NCI-H774 (cell line): Measurements from ENCODE around the gene DCTPP1.

Experiments
- DNase-seq: peaks from one replicate; lab custom pipeline; 2025; lab: John Stamatoyannopoulos, UW

DCTPP1 gene

GRCh38 chr16:30447512-30448226 is 17.8 kb upstream of the DCTPP1 start:
- DNase-seq = no peak

- no peak for DNase-seq
These were observed 16.4 kb upstream of the DCTPP1 start for GRCh38 chr16:30446203-30446595.

DNA sequence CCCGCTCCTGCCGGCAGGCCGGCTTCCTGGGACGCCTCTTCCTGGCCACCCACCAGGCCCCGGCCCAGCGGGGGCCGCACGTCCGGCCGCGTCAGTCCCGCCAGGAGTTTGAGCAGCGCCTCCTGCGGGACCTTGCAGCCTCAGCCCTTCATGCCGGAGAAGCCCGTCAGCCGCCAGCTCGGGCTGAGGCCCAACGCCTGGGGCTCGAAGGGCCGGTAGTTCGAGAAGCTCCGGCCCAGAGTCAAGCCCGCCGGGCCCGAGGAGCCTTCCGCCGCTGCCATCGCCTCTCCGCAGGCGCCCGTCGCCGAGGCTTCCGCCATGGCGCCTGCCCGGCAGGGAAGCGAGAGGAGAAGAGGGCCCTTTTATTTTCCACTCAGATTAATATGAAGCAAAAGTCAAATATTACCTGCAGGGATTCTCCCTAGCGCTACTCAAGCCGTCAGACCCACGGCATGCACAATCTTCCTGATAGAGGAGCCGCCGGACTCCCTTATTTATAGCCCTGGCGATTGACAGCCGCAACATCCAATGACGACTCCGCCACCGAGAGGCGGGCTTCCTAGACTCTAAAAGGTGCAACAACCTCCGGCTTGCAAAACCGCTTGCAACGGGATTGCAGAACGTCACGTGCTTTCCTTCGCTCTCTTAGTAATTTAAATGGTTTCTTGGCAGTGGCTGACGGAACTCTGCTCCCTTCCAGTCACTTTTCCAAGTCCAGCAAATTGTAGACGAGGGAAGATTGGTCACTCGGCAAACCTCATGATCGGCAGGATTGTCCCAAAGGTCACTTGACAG is 15.8 kb upstream of the DCTPP1 start, which contains the start of gene SEPHS2:
SEPHS2 (minus strand) TSS at position 467 of the 795 bp plus-strand sequence; CDS start at position 320, 147 bp downstream.
- DNase-seq = peak; percentile 93

- DNase-seq = no peak
These were observed 15.2 kb upstream of the DCTPP1 start for GRCh38 chr16:30445149-30445407.

GRCh38 chr16:30444231-30445148 is 14.7 kb upstream of the DCTPP1 start:
- no peak for DNase-seq

- DNase-seq = no peak
These were observed 13.8 kb upstream of the DCTPP1 start for GRCh38 chr16:30443631-30444030.

DNA sequence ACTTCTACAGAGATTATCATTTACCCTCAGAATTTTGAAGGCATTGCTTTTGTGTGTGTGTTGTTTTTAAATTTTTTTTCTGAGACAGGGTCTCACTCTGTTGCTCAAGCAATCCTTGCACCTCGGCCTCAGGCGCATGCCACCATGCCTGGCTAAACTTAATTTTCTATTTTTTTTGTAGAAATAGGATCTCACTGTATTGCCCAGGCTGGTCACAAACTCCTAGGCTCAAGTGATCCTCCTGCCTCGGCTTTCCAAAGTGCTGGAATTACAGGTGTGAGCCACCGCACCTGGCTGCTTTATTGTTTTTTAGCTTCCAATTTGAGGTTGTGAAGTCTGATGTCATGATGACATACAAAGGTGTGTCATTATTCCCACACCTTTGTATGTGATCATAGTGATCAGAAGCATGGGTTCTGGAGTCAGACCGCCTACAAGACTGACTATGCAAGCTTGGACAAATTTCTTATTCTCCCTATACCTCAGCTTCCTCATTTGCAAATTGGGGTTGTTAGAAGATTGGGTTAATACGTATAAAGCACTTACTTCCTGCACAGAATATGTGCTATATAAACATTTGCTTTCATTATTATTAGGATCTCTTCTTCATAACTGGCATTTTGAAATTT is 10.0 kb upstream of the DCTPP1 start:
- DNase-seq = no peak

- no peak for DNase-seq
These were observed 9.0 kb upstream of the DCTPP1 start for GRCh38 chr16:30438835-30439234.

- DNase-seq = peak; percentile 78
These were observed 7.7 kb upstream of the DCTPP1 start for GRCh38 chr16:30437511-30438046.

DNA sequence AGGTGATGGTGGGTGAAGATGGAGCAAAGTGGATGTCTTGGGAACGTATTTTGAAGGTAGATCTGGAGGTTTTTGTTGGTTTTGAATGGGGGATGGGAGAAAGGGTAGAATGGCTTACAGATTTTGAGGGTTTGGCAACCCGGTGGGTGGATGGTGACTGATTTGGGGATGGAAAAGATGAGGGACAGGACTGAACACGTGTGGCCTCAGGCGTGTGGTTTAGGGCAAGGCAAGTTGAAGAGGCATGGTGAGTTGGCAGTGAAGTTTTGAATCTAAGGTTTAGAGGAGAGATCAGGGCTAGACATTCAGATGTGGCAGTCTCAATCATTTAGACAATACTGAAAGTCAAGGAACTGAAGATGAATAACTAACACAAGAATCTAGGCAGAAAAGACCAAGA is 5.0 kb upstream of the DCTPP1 start:
- DNase-seq = no peak

DNA sequence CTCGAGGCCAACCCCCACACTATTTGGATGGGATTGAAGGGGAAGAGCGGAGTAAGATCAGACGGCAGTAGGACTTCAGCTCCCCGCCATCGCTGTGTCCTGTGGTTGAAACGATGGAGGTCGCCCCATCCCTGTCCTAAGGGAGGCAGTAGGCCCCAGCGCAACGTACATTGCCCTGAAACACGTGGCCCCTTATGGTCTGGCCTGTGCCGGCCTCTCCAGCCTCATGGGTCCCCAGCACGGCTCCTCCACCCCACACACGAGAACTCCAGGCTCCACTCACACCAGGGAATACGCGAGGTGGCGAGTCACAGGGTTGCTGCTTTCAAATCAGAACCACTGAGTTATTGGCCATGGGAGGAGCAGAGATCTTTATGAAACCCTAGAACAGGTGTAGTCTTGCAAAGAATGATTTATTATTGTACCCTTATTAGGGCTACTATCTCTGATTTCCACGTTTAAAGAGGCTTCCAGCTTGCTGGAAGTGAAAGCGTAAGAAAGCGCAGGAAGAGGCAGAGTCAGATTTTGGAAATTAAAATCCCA is 669 bp upstream of the DCTPP1 start:
- DNase-seq = no peak

GRCh38 chr16:30429418-30429677 is 482 bp downstream of the DCTPP1 start:
- DNase-seq = no peak

DNA sequence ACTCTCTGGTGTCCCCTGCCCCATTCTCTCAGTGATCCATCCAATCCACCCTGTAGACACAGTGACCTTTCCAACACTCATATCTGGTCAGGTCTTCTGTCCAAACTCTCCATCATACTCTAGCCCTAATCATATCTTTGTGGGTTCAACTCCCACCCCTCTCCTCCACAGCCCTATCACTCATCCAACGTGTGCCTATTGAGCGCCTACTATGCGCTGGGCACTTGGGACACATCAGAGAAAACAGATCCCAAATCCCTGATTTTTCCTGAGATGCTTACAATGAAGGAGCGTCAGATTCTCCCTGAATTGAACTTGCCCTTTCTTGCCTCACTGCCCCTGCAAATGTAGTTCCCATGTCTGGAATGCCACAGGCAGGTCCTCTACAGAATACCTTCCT is 1.8 kb downstream of the DCTPP1 start:
- no peak for DNase-seq

DNA sequence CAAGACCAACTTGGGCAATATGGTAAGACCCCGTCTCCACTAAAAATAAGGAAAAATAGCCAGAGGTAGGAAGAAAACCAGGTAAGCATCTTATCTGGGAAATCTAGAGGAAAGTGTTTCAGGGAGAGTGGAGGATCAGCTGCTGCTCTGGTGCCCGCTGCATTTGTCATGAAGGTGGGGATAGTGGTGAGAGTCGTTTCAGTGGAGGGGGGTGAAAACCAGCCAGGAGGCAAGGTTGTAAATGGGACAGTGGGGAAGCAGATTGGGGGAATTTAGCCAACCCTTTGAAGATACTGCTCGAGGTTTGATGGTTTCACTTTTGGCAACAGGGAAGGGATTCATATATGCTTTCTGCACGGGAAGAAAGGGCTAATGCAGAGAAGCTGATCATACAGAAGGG is 8.8 kb downstream of the DCTPP1 start:
- DNase-seq = no peak

GRCh38 chr16:30418350-30419181 is 11.3 kb downstream of the DCTPP1 start:
- DNase-seq = no peak

DNA sequence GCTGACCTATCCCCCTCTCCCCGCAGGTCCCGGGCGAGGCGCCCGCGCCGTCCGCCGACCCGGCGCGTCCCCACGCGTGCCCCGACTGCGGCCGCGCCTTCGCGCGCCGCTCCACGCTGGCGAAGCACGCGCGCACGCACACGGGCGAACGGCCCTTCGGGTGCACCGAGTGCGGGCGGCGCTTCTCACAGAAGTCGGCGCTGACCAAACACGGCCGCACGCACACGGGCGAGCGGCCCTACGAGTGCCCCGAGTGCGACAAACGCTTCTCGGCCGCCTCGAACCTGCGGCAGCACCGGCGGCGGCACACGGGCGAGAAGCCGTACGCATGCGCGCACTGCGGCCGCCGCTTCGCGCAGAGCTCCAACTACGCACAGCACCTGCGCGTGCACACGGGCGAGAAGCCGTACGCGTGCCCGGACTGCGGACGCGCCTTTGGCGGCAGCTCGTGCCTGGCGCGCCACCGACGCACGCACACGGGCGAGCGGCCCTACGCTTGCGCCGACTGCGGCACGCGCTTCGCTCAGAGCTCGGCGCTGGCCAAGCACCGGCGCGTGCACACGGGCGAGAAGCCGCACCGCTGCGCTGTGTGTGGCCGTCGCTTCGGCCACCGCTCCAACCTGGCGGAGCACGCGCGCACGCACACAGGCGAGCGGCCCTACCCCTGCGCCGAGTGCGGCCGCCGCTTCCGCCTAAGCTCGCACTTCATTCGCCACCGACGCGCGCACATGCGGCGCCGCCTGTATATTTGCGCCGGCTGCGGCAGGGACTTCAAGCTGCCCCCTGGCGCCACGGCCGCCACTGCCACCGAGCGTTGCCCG is 12.1 kb downstream of the DCTPP1 start:
- DNase-seq = peak; percentile 96

- DNase-seq = no peak
These were observed 13.0 kb downstream of the DCTPP1 start for GRCh38 chr16:30416624-30417528.

GRCh38 chr16:30416047-30416603 is 13.7 kb downstream of the DCTPP1 start:
- DNase-seq = no peak

DNA sequence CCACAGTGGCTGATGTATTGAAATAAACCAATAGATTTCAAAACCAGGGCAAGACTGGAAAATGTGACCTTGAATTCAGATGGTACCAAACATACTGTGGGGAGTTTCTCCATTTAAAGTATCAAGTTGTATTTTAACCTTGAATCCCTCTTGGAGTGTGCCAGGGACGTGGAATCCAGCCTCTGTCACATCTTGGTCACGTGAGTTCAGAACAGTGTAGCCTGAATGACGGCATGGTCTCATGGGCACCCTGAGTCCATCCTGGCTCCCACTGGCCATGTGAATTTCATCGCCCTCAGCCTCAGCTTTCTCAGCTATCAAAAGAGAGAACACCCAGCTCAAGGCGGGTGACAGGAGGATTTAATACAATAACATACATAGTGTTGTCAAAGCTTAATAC is 15.7 kb downstream of the DCTPP1 start:
- DNase-seq = no peak
